Heart right ventricle (tissue), 16 donors: ENCODE measurements around the gene NAGPA. TPM values are rescaled to one million over a fixed set of nuclear protein-coding genes. Genes with fewer than 3 reads are reported as not detected.

Experiments
- ATAC-seq, 8 donors: fragments of 200-7000 bp; cut with Tn5 transposase; one replicate each; pipeline ENCODE4 v1.9.1; 2020; ENCODE audit warnings: mild to moderate bottlenecking in 8 of 8, moderate library complexity in 8 of 8, moderate number of reproducible peaks in 1 of 8
- DNase-seq, 2 donors: peaks; one replicate each; pipeline ENCODE4 v3.0.0-alpha.2; 2020
- H3K27ac ChIP-seq, 10 donors: fragments of 200-600 bp; sonication (generic) in 2 of 10; one replicate each; pipeline versions ENCODE4 v1.5.0 to v1.8.0; 2020 to 2022; ENCODE audit warnings: mild to moderate bottlenecking in 3 of 10
- H3K27me3 ChIP-seq, 7 donors: fragments of 200-600 bp; one replicate each; pipeline ENCODE4 v1.8.0; 2021 to 2022; ENCODE audit warnings: mild to moderate bottlenecking in 2 of 7
- H3K36me3 ChIP-seq, 9 donors: fragments of 200-600 bp; sonication (generic) in 1 of 9; one replicate each; pipeline versions ENCODE4 v1.5.0 to v1.8.0; 2020 to 2022; ENCODE audit warnings: mild to moderate bottlenecking in 2 of 9
- H3K4me1 ChIP-seq, 9 donors: fragments of 200-600 bp; sonication (generic) in 1 of 9; one replicate each; pipeline versions ENCODE4 v1.5.0 to v1.8.0; 2020 to 2022; ENCODE audit warnings: mild to moderate bottlenecking in 4 of 9
- H3K4me3 ChIP-seq, 10 donors: fragments of 200-600 bp; sonication (generic) in 2 of 10; one replicate each; pipeline versions ENCODE4 v1.5.0 to v1.8.0; 2020 to 2022; ENCODE audit warnings: mild to moderate bottlenecking in 7 of 10, moderate library complexity in 2 of 10
- H3K9me3 ChIP-seq, 11 donors: fragments of 200-600 bp in 10 of 11; sonication (generic) in 2 of 11; one replicate each; pipeline versions ENCODE4 v1.5.0 to v1.8.0; 2013 to 2022; ENCODE audit warnings: mild to moderate bottlenecking in 2 of 11, control low read depth in 1 of 11, moderate library complexity in 1 of 11
- CTCF ChIP-seq, 9 donors: fragments of 200-600 bp; sonication (generic) in 2 of 9; IDR thresholded peaks; one replicate each; pipeline versions ENCODE4 v1.5.0 to v1.8.0; 2021 to 2022; ENCODE audit warnings: antibody characterized with exemption in 9 of 9, mild to moderate bottlenecking in 5 of 9, moderate library complexity in 1 of 9
- WGBS, 2 donors: extraction: QIAGEN DNeasy Blood & Tissue Kit; methylation state at CpG; one replicate each; pipeline ENCODE4 v1.1.7; 2013; ENCODE audit warnings: inconsistent platforms in 1 of 2; 5-methylcytosine and 5-hydroxymethylcytosine counted together
- intact Hi-C, 10 donors: fragments of 100-400 bp; cut with DNase I; formaldehyde crosslinking; loops; one replicate each; pipeline versions ENCODE4 v1.11.1 to v1.14.2; 2022
- polyA plus RNA-seq, 2 donors: library from polyadenylated mRNA; stranded (reverse); fragments of 200-250 nt; gene quantifications; one replicate each; pipeline ENCODE4 v1.2.3, GENCODE V29; 2013
- total RNA-seq, 10 donors: library from RNA; stranded (reverse); fragmentation: NEBNext Ultra II Directional in 3 of 10; extraction: Animal tissue kit (Norgen Biotek cat#: 25700) in 3 of 10; gene quantifications; one replicate each; pipeline versions ENCODE4 v1.2.1 to v1.2.4, GENCODE V29; 2021 to 2023
- donor health status: Arrhythmogenic right ventricular cardiomyopathy.
- donor health status: ischemic (EF 13 %, LVEDD 7.1; RV severe dilation, severe dysfunction).
- donor health status: healthy with polysubstance abuse.
- donor health status: DM: no; HTN: yes; CAD: no.
- donor health status: DM: no; HTN: no; CAD: no.
- donor health status: ischemic (EF 25% LVEDD 6.9; RV normal size, moderate dysfunction).
- donor health status: ischemic (EF 25% LVEDD 5.7; RV mildly dilated, moderate dysfunction).
- donor health status: healthy.
- donor health status: DM: yes; HTN: yes; CAD: no.
- donor health status: Ischemic cardiomyopathy.
- donor health status: ischemic (EF 35%, LVEDD 5.7; RV mildly dilated, moderate dysfunction).
- donor health status: nonischemic (EF 11% LVEDD 7.7; RV severe dilation, severe dysfunction).
- donor health status: DM: yes; HTN: yes; CAD: no.
- donor health status: PGD.
- donor health status: ischemic (EF 29% LVEDD 5.4; RV normal size, mild dysfunction).
- donor health status: nonischemic (EF 23%, LVEDD 6.1; RV moderate dilation, normal function).

The NAGPA gene
- total and polyA plus RNA-seq, 12 donors = 4.7 to 11.0 (median 6.7) TPM

GRCh38 chr16:5017678-5017969 is 16.1 kb downstream of the NAGPA start:
- ATAC-seq (no peak), DNase-seq (no peak)
- 58 to 67% methylated on average over 5 of the region's 5 CpGs for WGBS, 2 donors
- intact Hi-C loops = no loop called here
- H3K27ac ChIP-seq = no peak overlapping the region
- no peak overlapping the region for H3K4me3 ChIP-seq
- peaks cover 0 to 2% (median 0%) of the 10 kb centered on the region in 9 donors for H3K36me3 ChIP-seq
- no peaks in the 10 kb centered on the region for H3K27me3 ChIP-seq
- TF ChIP-seq CTCF (IDR thresholded peaks at IDR 0.05) = no peak
- peaks cover 0 to 11% (median 0%) of the 10 kb centered on the region in 9 donors for H3K4me1 ChIP-seq
- H3K9me3 ChIP-seq = no peaks in the 10 kb centered on the region

GRCh38 chr16:5016967-5017677 is 16.6 kb downstream of the NAGPA start:
- TF ChIP-seq CTCF (IDR thresholded peaks at IDR 0.05) = no peak
- Histone ChIP-seq H3K4me3 (no peak overlapping the region), H3K27me3 (no peaks in the 10 kb centered on the region), H3K9me3 (no peaks in the 10 kb centered on the region), H3K36me3 (peaks cover 0 to 2% (median 0%) of the 10 kb centered on the region in 9 donors), H3K4me1 (peaks cover 0 to 11% (median 0%) of the 10 kb centered on the region in 9 donors), H3K27ac (no peak overlapping the region)
- ATAC-seq (no peak), DNase-seq (no peak)
- intact Hi-C loops = no loop called here
- 67 to 68% methylated on average over 6 of the region's 6 CpGs for WGBS, 2 donors

- no peak for TF ChIP-seq CTCF (IDR thresholded peaks at IDR 0.05)
- 85 to 91% methylated on average over 4 of the region's 4 CpGs for WGBS, 2 donors
These were observed 17.8 kb downstream of the NAGPA start for GRCh38 chr16:5015887-5016286.

GRCh38 chr16:5015351-5015750 is 18.4 kb downstream of the NAGPA start:
- WGBS, 2 donors = 66 to 70% methylated on average over 4 of the region's 4 CpGs
- intact Hi-C loops = no loop called here
- no peak for TF ChIP-seq CTCF (IDR thresholded peaks at IDR 0.05)

More at GRCh38 chr16:5015887-5016286, 17.8 kb downstream of the NAGPA start:
- intact Hi-C loops = no loop called here
- Histone ChIP-seq H3K27ac (no peak overlapping the region), H3K4me3 (no peak overlapping the region), H3K4me1 (peaks cover 0 to 11% (median 0%) of the 10 kb centered on the region in 9 donors), H3K9me3 (no peaks in the 10 kb centered on the region), H3K27me3 (no peaks in the 10 kb centered on the region), H3K36me3 (peaks cover 0 to 2% (median 0%) of the 10 kb centered on the region in 9 donors)
- DNase-seq = no peak
- no peak for ATAC-seq

More at GRCh38 chr16:5015351-5015750, 18.4 kb downstream of the NAGPA start:
- H3K4me1 ChIP-seq = peaks cover 0 to 11% (median 0%) of the 10 kb centered on the region in 9 donors
- no peak overlapping the region for H3K27ac ChIP-seq
- no peaks in the 10 kb centered on the region for H3K9me3 ChIP-seq
- no peak overlapping the region for H3K4me3 ChIP-seq
- DNase-seq (no peak), ATAC-seq (no peak)
- H3K27me3 ChIP-seq = no peaks in the 10 kb centered on the region
- peaks cover 0 to 2% (median 0%) of the 10 kb centered on the region in 9 donors for H3K36me3 ChIP-seq
